ENCODE measurements around the gene HAND2.

DNA sequence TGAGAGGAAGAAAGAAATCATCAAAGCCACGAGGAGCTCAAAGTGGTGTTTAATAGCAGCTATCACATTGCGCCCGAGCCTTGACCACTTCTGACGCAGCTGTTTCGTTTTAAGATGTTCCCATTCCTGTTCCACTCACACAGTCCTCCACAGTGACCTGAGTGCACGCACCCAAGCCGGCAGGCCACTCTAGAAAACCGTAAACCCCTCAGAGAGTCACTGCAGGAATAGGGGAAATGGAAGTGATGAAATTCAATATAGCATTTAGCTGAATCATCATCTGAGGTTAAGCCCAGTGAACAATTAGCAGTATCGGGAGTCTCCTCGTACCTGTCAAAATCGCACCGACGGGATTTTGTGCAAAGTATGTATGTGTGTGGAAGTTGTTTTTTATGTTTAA lies 17.9 kb upstream of the HAND2 start:
- no peak for TF ChIP-seq CTCF (conservative IDR thresholded peaks at IDR 0.05)
- TF ChIP-seq EZH2 (IDR thresholded peaks at IDR 0.05; ENCODE audit: low read depth): no peak
